ENCODE results near the gene PANX1. TPM values are rescaled to one million over a fixed set of nuclear protein-coding genes. Genes with fewer than 3 reads are reported as not detected.

The PANX1 gene
- total RNA-seq, 2 experiments from 2014 or later, result 11.3 to 16.5 TPM

- peaks cover 8% of the 10 kb centered on the region; the same call in 1 of the 2 replicates for H4K20me1 ChIP-seq (ENCODE audit: insufficient read depth, low read length)
- no peak overlapping the region for H3K4me3 ChIP-seq (ENCODE audit: low read depth, low read length, poor library complexity, severe bottlenecking)
- no peaks in the 10 kb centered on the region for H3K79me2 ChIP-seq (ENCODE audit: insufficient read depth, low read depth, low read length)
- H3K9me2 ChIP-seq (ENCODE audit: insufficient read depth, low read length), result no peaks in the 10 kb centered on the region
- POLR2A ChIA-PET, result no interaction called here
- no peak for DNase-seq (ENCODE audit: low spot score)
- H3K4me2 ChIP-seq (ENCODE audit: low read length), result no peak overlapping the region
- intact Hi-C loops (cut with micrococcal nuclease; ENCODE audit: unreplicated experiment), result no loop called here
- no peaks in the 10 kb centered on the region for H3K36me3 ChIP-seq (ENCODE audit: insufficient read depth, low read length)
- no TSS peak for BruUV-seq (replicated peaks)
- no peaks in the 10 kb centered on the region for H3K9me3 ChIP-seq (ENCODE audit: low read length)
- TF ChIP-seq EZH2phosphoT487 (IDR thresholded peaks at IDR 0.05; ENCODE audit: borderline replicate concordance, low read depth, low read length) (no peak), CTCF (conservative IDR thresholded peaks at IDR 0.05; ENCODE audit: low read length) (no peak)
- no peak overlapping the region for H3K27ac ChIP-seq (ENCODE audit: low read depth, low read length, poor library complexity, severe bottlenecking)
- H3K4me1 ChIP-seq (ENCODE audit: insufficient read depth, low read length, poor library complexity, severe bottlenecking), result peaks cover 6% of the 10 kb centered on the region
- no peak overlapping the region for H2AFZ ChIP-seq (ENCODE audit: low read length)
- CTCF ChIA-PET (ENCODE audit: unreplicated experiment), result no interaction called here
These were observed 18.8 kb downstream of the PANX1 start for GRCh38 chr11:94147433-94147845.

GRCh38 chr11:94148189-94148588 is 19.5 kb downstream of the PANX1 start:
- H3K27ac ChIP-seq (ENCODE audit: low read depth, low read length, poor library complexity, severe bottlenecking), result no peak overlapping the region
- peaks cover 8% of the 10 kb centered on the region; the same call in 1 of the 2 replicates for H4K20me1 ChIP-seq (ENCODE audit: insufficient read depth, low read length)
- H3K9me2 ChIP-seq (ENCODE audit: insufficient read depth, low read length), result no peaks in the 10 kb centered on the region
- intact Hi-C loops (cut with micrococcal nuclease; ENCODE audit: unreplicated experiment), result no loop called here
- BruUV-seq (replicated peaks), result no TSS peak
- no peak overlapping the region for H2AFZ ChIP-seq (ENCODE audit: low read length)
- no peak for DNase-seq (ENCODE audit: low spot score)
- H3K36me3 ChIP-seq (ENCODE audit: insufficient read depth, low read length), result no peaks in the 10 kb centered on the region
- H3K9me3 ChIP-seq (ENCODE audit: low read length), result no peaks in the 10 kb centered on the region
- no peak overlapping the region for H3K4me2 ChIP-seq (ENCODE audit: low read length)
- ChIA-PET POLR2A (no interaction called here), CTCF (ENCODE audit: unreplicated experiment) (no interaction called here)
- H3K4me1 ChIP-seq (ENCODE audit: insufficient read depth, low read length, poor library complexity, severe bottlenecking), result peaks cover 6% of the 10 kb centered on the region
- no peaks in the 10 kb centered on the region for H3K79me2 ChIP-seq (ENCODE audit: insufficient read depth, low read depth, low read length)
- no peak overlapping the region for H3K4me3 ChIP-seq (ENCODE audit: low read depth, low read length, poor library complexity, severe bottlenecking)
- TF ChIP-seq CTCF (conservative IDR thresholded peaks at IDR 0.05; ENCODE audit: low read length) (no peak), EZH2phosphoT487 (IDR thresholded peaks at IDR 0.05; ENCODE audit: borderline replicate concordance, low read depth, low read length) (no peak)

GRCh38 chr11:94149431-94150017 is 20.9 kb downstream of the PANX1 start:
- ChIA-PET POLR2A (interaction anchor here (2.1 kb wide), 1 partner anchor 8 kb away, joined by 5 read pairs; no protein-coding TSS in a partner anchor), CTCF (ENCODE audit: unreplicated experiment) (no interaction called here)
- DNase-seq (ENCODE audit: low spot score), result no peak
- peaks cover 8% of the 10 kb centered on the region; the same call in 1 of the 2 replicates for H4K20me1 ChIP-seq (ENCODE audit: insufficient read depth, low read length)
- no TSS peak for BruUV-seq (replicated peaks)
- peaks cover 4% of the 10 kb centered on the region; the same call in 1 of the 2 replicates for H3K36me3 ChIP-seq (ENCODE audit: insufficient read depth, low read length)
- H2AFZ ChIP-seq (ENCODE audit: low read length), result no peak overlapping the region
- no peak for TF ChIP-seq CTCF (conservative IDR thresholded peaks at IDR 0.05; ENCODE audit: low read length)
- no peak overlapping the region for H3K4me2 ChIP-seq (ENCODE audit: low read length)
- H3K79me2 ChIP-seq (ENCODE audit: insufficient read depth, low read depth, low read length), result no peaks in the 10 kb centered on the region
- H3K27ac ChIP-seq (ENCODE audit: low read depth, low read length, poor library complexity, severe bottlenecking), result no peak overlapping the region
- H3K9me3 ChIP-seq (ENCODE audit: low read length), result no peaks in the 10 kb centered on the region
- intact Hi-C loops (cut with micrococcal nuclease; ENCODE audit: unreplicated experiment), result no loop called here
- peaks cover 6% of the 10 kb centered on the region for H3K4me1 ChIP-seq (ENCODE audit: insufficient read depth, low read length, poor library complexity, severe bottlenecking)
- no peak overlapping the region for H3K4me3 ChIP-seq (ENCODE audit: low read depth, low read length, poor library complexity, severe bottlenecking)
- no peaks in the 10 kb centered on the region for H3K9me2 ChIP-seq (ENCODE audit: insufficient read depth, low read length)
